PC-9 (cell line): ENCODE measurements around the gene VCAN. TPM values are rescaled to one million over a fixed set of nuclear protein-coding genes. Genes with fewer than 3 reads are reported as not detected.

Experiments used
- Bru-seq: library from RNA; stranded (reverse); fragments of 400-500 nt; gene quantifications from one replicate; lab custom pipeline; 2021; lab: Mats Ljungman, UMichigan
- BruChase-seq, 2 experiments: library from RNA; stranded (reverse); fragments of 400-500 nt; gene quantifications; one replicate each; lab custom pipeline; 2021; lab: Mats Ljungman, UMichigan
- BruUV-seq: library from RNA; stranded (reverse); fragments of 400-500 nt; replicated peaks from 2 replicates; lab custom pipeline; 2021; lab: Mats Ljungman, UMichigan
- CTCF ChIA-PET: fragments of 300-600 bp; sonication (Branson Sonifier 250); formaldehyde crosslinking; loops from one replicate; lab custom pipeline; 2022; ENCODE audit warnings: antibody characterized with exemption; lab: Charles Lee
- POLR2A ChIA-PET: fragments of 300-600 bp; sonication (Branson Sonifier 250); formaldehyde crosslinking; loops from one replicate; lab custom pipeline; 2022; ENCODE audit warnings: antibody characterized with exemption; ENCODE audit not compliant: unreplicated experiment; lab: Charles Lee
- DNase-seq, 2 experiments: peaks; one replicate each; pipeline versions ENCODE4 v3.0.0 to v3.0.0-alpha.2; 2015 to 2022; ENCODE audit warnings: mixed read lengths in 1 of 2
- H2AFZ ChIP-seq: fragments of 200-600 bp; sonication (generic); 2 replicates; pipeline ENCODE4 v1.8.1; 2017; ENCODE audit warnings: antibody characterized with exemption
- H3F3A ChIP-seq: fragments of 200-600 bp; sonication (generic); 2 replicates; pipeline ENCODE4 v1.8.1; 2017; ENCODE audit warnings: antibody characterized with exemption, mild to moderate bottlenecking, low read depth; ENCODE audit not compliant: insufficient read depth
- H3K27ac ChIP-seq: fragments of 200-600 bp; sonication (generic); 2 replicates; pipeline ENCODE4 v1.6.1; 2016; ENCODE audit warnings: mixed run types
- H3K27me3 ChIP-seq: fragments of 200-600 bp; sonication (generic); 2 replicates; pipeline ENCODE4 v1.6.1; 2016; ENCODE audit warnings: low read depth, mixed run types; ENCODE audit not compliant: insufficient read depth
- H3K36me3 ChIP-seq: fragments of 200-600 bp; sonication (generic); 2 replicates; pipeline ENCODE4 v1.6.1; 2016; ENCODE audit warnings: low read depth, mixed run types
- H3K4me1 ChIP-seq: fragments of 200-600 bp; sonication (generic); replicated peaks from 2 replicates; pipeline ENCODE4 v1.6.1; 2016; ENCODE audit warnings: mixed run types; ENCODE audit not compliant: insufficient read depth
- H3K4me2 ChIP-seq: fragments of 200-600 bp; sonication (generic); 2 replicates; pipeline ENCODE4 v1.6.1; 2017; ENCODE audit warnings: mixed run types
- H3K4me3 ChIP-seq: fragments of 200-600 bp; sonication (generic); 2 replicates; pipeline ENCODE4 v1.6.1; 2016; ENCODE audit warnings: mixed run types
- H3K79me2 ChIP-seq: fragments of 200-600 bp; sonication (generic); 2 replicates; pipeline ENCODE4 v1.6.1; 2017; ENCODE audit warnings: low read depth, mixed run types
- H3K9me2 ChIP-seq: fragments of 200-600 bp; sonication (generic); 2 replicates; pipeline ENCODE4 v1.8.1; 2017; ENCODE audit warnings: mild to moderate bottlenecking; ENCODE audit not compliant: insufficient read depth
- H3K9me3 ChIP-seq: fragments of 200-600 bp; sonication (generic); 2 replicates; pipeline ENCODE4 v1.8.1; 2016; ENCODE audit warnings: low read depth; ENCODE audit not compliant: insufficient read depth
- H4K20me1 ChIP-seq: fragments of 200-600 bp; sonication (generic); 2 replicates; pipeline ENCODE4 v1.8.1; 2017; ENCODE audit not compliant: insufficient read depth
- CTCF ChIP-seq: fragments of 200-600 bp; sonication (generic); conservative IDR thresholded peaks from 2 replicates; pipeline ENCODE4 v1.6.1; 2017; ENCODE audit warnings: mixed run types, antibody characterized with exemption, mild to moderate bottlenecking, moderate library complexity
- EZH2 ChIP-seq: fragments of 200-600 bp; sonication (generic); IDR thresholded peaks from 2 replicates; pipeline ENCODE4 v1.8.0; 2017; ENCODE audit warnings: antibody characterized with exemption, low read depth
- intact Hi-C: fragments of 100-400 bp; cut with micrococcal nuclease; formaldehyde crosslinking; loops from one replicate; pipeline ENCODE4 v1.10.0; 2022; ENCODE audit not compliant: unreplicated experiment
- long read RNA-seq: library from polyadenylated mRNA; stranded (forward); transcript quantifications from one replicate; pipeline ENCODE4 v2.0.0, GENCODE V29; 2022
- total RNA-seq: library from RNA; stranded (reverse); gene quantifications from 2 replicates; pipeline ENCODE4 v1.2.3, GENCODE V29; 2021

The VCAN gene
- total RNA-seq (0.28 and 0.43 TPM in 2 replicates), Bru-seq, nascent RNA (percentile 10 among the genes with signal in this experiment), BruChase-seq, experiment 1, labeled RNA remaining after a 2-hour chase (percentile 5 among the genes with signal in this experiment), BruChase-seq, experiment 2, labeled RNA remaining after a 6-hour chase (percentile 10 among the genes with signal in this experiment)
- long read RNA-seq = 0 reads

- BruUV-seq = no TSS peak
- DNase-seq = no peak
Observed at GRCh38 chr5:83471405-83472212, at the start of gene VCAN. Gene VCAN (plus strand): TSS chr5:83471744. CDS start chr5:83483519, 11,775 bp downstream.

DNA sequence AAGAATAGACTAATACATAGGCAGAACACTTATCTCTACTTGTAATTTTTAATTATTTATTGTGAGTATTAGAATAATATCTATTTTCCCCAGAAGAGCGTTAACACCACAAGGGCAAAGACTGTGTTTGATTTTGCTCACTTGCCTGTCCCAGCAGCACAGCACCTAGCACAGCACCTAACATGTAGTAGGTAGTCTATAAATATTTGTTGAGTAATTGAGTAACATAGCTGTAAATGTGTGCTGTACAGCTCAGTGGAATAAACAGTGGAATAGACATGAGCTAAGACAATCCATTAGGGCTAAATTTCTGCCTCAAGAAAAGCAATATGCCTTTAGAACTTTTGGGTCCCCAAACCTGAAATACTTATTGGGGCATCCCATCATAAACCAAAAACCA lies 49.3 kb upstream of the VCAN start:
- H3K27ac ChIP-seq = no peak overlapping the region
- intact Hi-C loops = no loop called here
- no peaks in the 10 kb centered on the region for H3K9me3 ChIP-seq
- no peak for TF ChIP-seq EZH2
- TF ChIP-seq CTCF = no peak
- H3K4me1 ChIP-seq = no peaks in the 10 kb centered on the region
- CTCF ChIA-PET = no interaction called here
- no peak for DNase-seq
- H2AFZ ChIP-seq = no peak overlapping the region
- H3K27me3 ChIP-seq = no peaks in the 10 kb centered on the region
- no TSS peak for BruUV-seq
- POLR2A ChIA-PET = no interaction called here
- H3K79me2 ChIP-seq = no peaks in the 10 kb centered on the region
- H3K9me2 ChIP-seq = no peaks in the 10 kb centered on the region
- no peaks in the 10 kb centered on the region for H3K36me3 ChIP-seq
- H4K20me1 ChIP-seq = no peaks in the 10 kb centered on the region
- H3F3A ChIP-seq = no peaks in the 10 kb centered on the region
- no peak overlapping the region for H3K4me2 ChIP-seq
- no peak overlapping the region for H3K4me3 ChIP-seq

More at GRCh38 chr5:83471405-83472212, at the start of gene VCAN:
- no peaks in the 10 kb centered on the region for H3K9me2 ChIP-seq
- H3K9me3 ChIP-seq = no peaks in the 10 kb centered on the region
- CTCF ChIA-PET = no interaction called here
- no peak within 1 kb of the TSS for H2AFZ ChIP-seq
- peaks cover 24% of the 10 kb centered on the region; the same call in 1 of the 2 replicates for H3K27me3 ChIP-seq
- H3K4me2 ChIP-seq = peak within 1 kb of the TSS; percentile 90; the same call in 1 of the 2 replicates
- H3K27ac ChIP-seq = no peak within 1 kb of the TSS
- no peaks in the 10 kb centered on the region for H3K79me2 ChIP-seq
- H3F3A ChIP-seq = no peaks in the 10 kb centered on the region
- intact Hi-C loops = loop anchor here (2.0 kb wide), 2 partner anchors 831 to 1159 kb away; no protein-coding TSS in a partner anchor
- TF ChIP-seq EZH2 (no peak), CTCF (no peak)
- H4K20me1 ChIP-seq = no peaks in the 10 kb centered on the region
- H3K4me1 ChIP-seq = peaks cover 7% of the 10 kb centered on the region
- POLR2A ChIA-PET = no interaction called here
- H3K36me3 ChIP-seq = no peaks in the 10 kb centered on the region
- no peak within 1 kb of the TSS; the same call in 1 of the 2 replicates for H3K4me3 ChIP-seq

GRCh38 chr5:83426855-83427254 lies 44.7 kb upstream of the VCAN start:
- DNase-seq = no peak
- Histone ChIP-seq H3K9me3 (no peaks in the 10 kb centered on the region), H3K27me3 (no peaks in the 10 kb centered on the region), H2AFZ (no peak overlapping the region), H4K20me1 (no peaks in the 10 kb centered on the region), H3K4me3 (no peak overlapping the region), H3F3A (no peaks in the 10 kb centered on the region), H3K36me3 (no peaks in the 10 kb centered on the region), H3K4me2 (no peak overlapping the region), H3K27ac (no peak overlapping the region), H3K79me2 (no peaks in the 10 kb centered on the region), H3K4me1 (no peaks in the 10 kb centered on the region), H3K9me2 (no peaks in the 10 kb centered on the region)
- intact Hi-C loops = no loop called here
- ChIA-PET POLR2A (no interaction called here), CTCF (no interaction called here)
- no TSS peak for BruUV-seq
- TF ChIP-seq CTCF (no peak), EZH2 (no peak)
